K562 (cell line): ENCODE measurements around the gene PLK4. TPM values are rescaled to one million over a fixed set of nuclear protein-coding genes. Genes with fewer than 3 reads are reported as not detected.

Source experiments
- ADNP ChIP-seq: fragments of 200-800 bp; sonication (Bioruptor generic); IDR thresholded peaks from 2 replicates; pipeline ENCODE4 v1.6.1; 2016; ENCODE audit warnings: missing genetic modification characterization, missing compliant biosample characterization
- DMBX1 ChIP-seq: fragments of 250-450 bp; sonication (Bioruptor Pico); IDR thresholded peaks from 2 replicates; pipeline ENCODE4 v1.8.0; 2022; ENCODE audit warnings: inconsistent platforms, mild to moderate bottlenecking, moderate library complexity, borderline replicate concordance
- FOXK2 ChIP-seq, 2 experiments: fragments of 450-650 bp; IDR thresholded peaks in 1 of 2; conservative IDR thresholded peaks in 1 of 2; 2 replicates each; pipeline ENCODE4 v1.6.1; 2016; ENCODE audit warnings: low read depth in 2 of 2, mild to moderate bottlenecking in 1 of 2
- GTF2E2 ChIP-seq: fragments of 200-800 bp; sonication (Bioruptor generic); IDR thresholded peaks from 2 replicates; pipeline ENCODE4 v1.6.1; 2016; ENCODE audit warnings: missing genetic modification characterization, missing compliant biosample characterization
- HMGXB4 ChIP-seq: sonication (generic); formaldehyde crosslinking; IDR thresholded peaks from 2 replicates; pipeline ENCODE4 v1.8.1; 2023; ENCODE audit warnings: mild to moderate bottlenecking, missing genetic modification reagents
- MAZ ChIP-seq, 2 experiments: fragments of 450-650 bp in 1 of 2; sonication (generic) in 1 of 2; formaldehyde crosslinking; IDR thresholded peaks in 1 of 2; conservative IDR thresholded peaks in 1 of 2; 2 replicates each; pipeline versions ENCODE4 v1.4.0 to v1.5.0; 2020; ENCODE audit warnings: mild to moderate bottlenecking in 1 of 2, missing genetic modification reagents in 1 of 2
- MTF1 ChIP-seq: fragments of 250-450 bp; sonication (Bioruptor Pico); IDR thresholded peaks from 2 replicates; pipeline ENCODE4 v1.9.0; 2021; ENCODE audit warnings: moderate library complexity, mild to moderate bottlenecking, inconsistent platforms, borderline replicate concordance
- PHB2 ChIP-seq: fragments of 450-650 bp; IDR thresholded peaks from 2 replicates; pipeline ENCODE4 v1.6.1; 2017; ENCODE audit warnings: low read depth
- PTBP1 ChIP-seq: fragments of 200-400 bp; formaldehyde crosslinking; IDR thresholded peaks from 2 replicates; pipeline ENCODE4 v1.6.1; 2017; ENCODE audit warnings: low read depth, low read length
- RBM22 ChIP-seq: fragments of 200-400 bp; formaldehyde crosslinking; IDR thresholded peaks from 2 replicates; pipeline ENCODE4 v1.6.1; 2018; ENCODE audit warnings: low read length, low read depth; ENCODE audit not compliant: poor library complexity, severe bottlenecking
- RBM34 ChIP-seq: fragments of 200-400 bp; formaldehyde crosslinking; IDR thresholded peaks from 2 replicates; pipeline ENCODE4 v1.6.1; 2018; ENCODE audit warnings: low read length, borderline replicate concordance; ENCODE audit not compliant: insufficient read depth
- RBM39 ChIP-seq: fragments of 200-400 bp; formaldehyde crosslinking; optimal IDR thresholded peaks from 2 replicates; pipeline ENCODE3; 2018; ENCODE audit warnings: low read depth, low read length
- SMC3 ChIP-seq: conservative IDR thresholded peaks from 2 replicates; pipeline ENCODE4 v1.6.1; 2011; ENCODE audit warnings: low read depth, low read length, improper control_type of control experiment; ENCODE audit not compliant: insufficient read depth
- SNAPC5 ChIP-seq: fragments of 250-450 bp; sonication (Bioruptor Pico); IDR thresholded peaks from 2 replicates; pipeline ENCODE4 v1.8.0; 2021; ENCODE audit warnings: moderate library complexity, mild to moderate bottlenecking, inconsistent platforms
- XRCC5 ChIP-seq: fragments of 200-400 bp; formaldehyde crosslinking; IDR thresholded peaks from 2 replicates; pipeline ENCODE4 v1.6.1; 2017; ENCODE audit warnings: low read depth, mild to moderate bottlenecking, low read length
- ZC3H4 ChIP-seq: sonication (generic); formaldehyde crosslinking; IDR thresholded peaks from 2 replicates; pipeline ENCODE4 v1.9.0; 2021; ENCODE audit warnings: missing genetic modification reagents, borderline replicate concordance
- ZFP1 ChIP-seq: fragments of 450-650 bp; formaldehyde crosslinking; IDR thresholded peaks from 2 replicates; pipeline ENCODE4 v1.4.0; 2020; ENCODE audit warnings: mild to moderate bottlenecking, mixed read lengths
- ZNF133 ChIP-seq: fragments of 250-450 bp; sonication (Bioruptor Pico); IDR thresholded peaks from 2 replicates; pipeline ENCODE4 v1.4.0; 2020; ENCODE audit warnings: mild to moderate bottlenecking
- ZNF24 ChIP-seq: fragments of 450-650 bp; IDR thresholded peaks from 2 replicates; pipeline ENCODE4 v1.6.1; 2016
- ZNF584 ChIP-seq: fragments of 200-800 bp; sonication (Bioruptor generic); IDR thresholded peaks from 2 replicates; pipeline ENCODE4 v1.6.1; 2016; ENCODE audit warnings: low read depth, mild to moderate bottlenecking, missing genetic modification characterization, missing compliant biosample characterization
- ZNF699 ChIP-seq: fragments of 250-450 bp; sonication (Bioruptor Pico); IDR thresholded peaks from 2 replicates; pipeline ENCODE4 v1.8.0; 2021; ENCODE audit warnings: mild to moderate bottlenecking, moderate library complexity; ENCODE audit not compliant: insufficient replicate concordance
- polyA plus RNA-seq, 8 experiments: library from polyadenylated mRNA; depleted of rRNA in 4 of 8; stranded (reverse) in 5 of 8; unstranded in 3 of 8; fragments of >200 nt; fragmentation: Nextera tagmentation in 2 of 8; fragmentation: Illumina TruSeq in 1 of 8; extraction: Ambion mirVana in 2 of 8; extraction: Trizol in 1 of 8; gene quantifications; 2 replicates each; pipeline versions ENCODE4 v1.2.1 to v1.2.3, GENCODE V29; 2011 to 2014; ENCODE audit warnings: inconsistent platforms in 1 of 8, missing spikeins in 1 of 8
- total RNA-seq, 7 experiments: library from RNA; depleted of rRNA in 6 of 7; stranded (reverse); fragments of >200 nt in 6 of 7; fragmentation: Illumina TruSeq in 2 of 7; extraction: Trizol in 2 of 7; gene quantifications; 2 replicates each; pipeline versions ENCODE4 v1.2.1 to v1.2.3, GENCODE V29; 2011 to 2021; ENCODE audit warnings: low replicate concordance in 1 of 7
- TF ChIP-seq, protein P1 (sequence below): sonication (generic); formaldehyde crosslinking; IDR thresholded peaks from 2 replicates; pipeline ENCODE4 v1.8.1; 2023; ENCODE audit warnings: mild to moderate bottlenecking, missing genetic modification reagents
- TF ChIP-seq, protein P2 (sequence below): fragments of 450-650 bp; IDR thresholded peaks from 2 replicates; pipeline ENCODE4 v1.6.1; 2016

The PLK4 gene
- total and polyA plus RNA-seq, 9 of the 15 experiments (the other 6 are each of a cell fraction or from before 2014, with no cell fraction given) = 16.2 to 95.3 (median 54.3) TPM

DNA sequence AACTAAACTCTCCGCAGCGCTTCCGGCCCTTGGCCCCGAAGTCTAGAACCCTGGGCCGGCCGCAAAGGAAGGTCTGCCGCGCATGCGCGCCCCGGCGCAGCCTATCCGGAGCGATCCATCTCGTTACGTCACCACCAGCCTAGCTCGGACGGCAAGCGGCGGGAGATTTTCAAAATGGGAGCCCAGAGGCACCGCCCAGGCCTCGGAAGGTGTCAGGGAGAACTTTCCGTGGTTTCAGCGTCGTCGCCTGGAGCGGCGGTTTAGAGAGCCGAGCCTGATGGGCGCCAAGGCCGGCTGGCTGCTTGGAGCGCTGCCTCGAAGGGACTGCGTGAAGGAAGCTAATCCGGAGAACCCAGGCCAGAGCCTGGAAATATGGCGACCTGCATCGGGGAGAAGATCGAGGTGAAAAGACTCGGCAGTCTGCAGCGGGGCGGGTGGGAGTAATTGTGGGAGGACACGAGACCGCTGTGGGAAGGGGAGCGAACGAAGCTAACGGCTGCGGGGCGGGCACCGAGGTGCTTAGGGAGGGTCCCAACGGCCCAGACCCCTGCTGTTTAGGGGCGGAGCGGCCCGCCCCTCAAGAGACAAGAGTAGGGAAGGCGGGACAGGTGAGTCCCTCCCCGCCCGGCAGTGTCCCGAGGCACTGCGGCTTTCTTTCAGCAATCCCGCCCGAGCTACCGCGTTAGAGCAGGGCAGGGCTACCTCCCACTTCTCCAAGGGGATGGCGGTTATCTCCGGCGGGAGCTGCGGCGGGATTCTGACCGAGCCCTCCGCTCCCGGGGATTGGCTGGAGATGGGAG, at the start of gene PLK4 (continued):
- no peak for TF ChIP-seq ZNF699 (CRISPR knock-in tag)
- no peak for TF ChIP-seq SNAPC5 (CRISPR knock-in tag)
- no peak for TF ChIP-seq FOXK2 (conservative IDR thresholded peaks at IDR 0.05 in 1 of 2, IDR thresholded peaks at IDR 0.05 in 1 of 2; ENCODE audit: low read depth in 2 of 2)
- TF ChIP-seq GTF2E2 (tag) = peak; percentile 59; the same call in 1 of the 2 replicates
- TF ChIP-seq ADNP (tag) = no peak
- no peak for TF ChIP-seq SMC3
- TF ChIP-seq MAZ (CRISPR knock-in tag; conservative IDR thresholded peaks at IDR 0.05 in 1 of 2, IDR thresholded peaks at IDR 0.05 in 1 of 2) = peak in 1 of 2 experiments; percentile 71; a peak in 2 of 4 replicates
- no peak for TF ChIP-seq MTF1 (CRISPR knock-in tag)
- peak; percentile 88; the same call in 1 of the 2 replicates for TF ChIP-seq ZC3H4 (CRISPR knock-in tag)
- TF ChIP-seq ZNF24 = no peak
- TF ChIP-seq ZNF584 = peak; percentile 57; the same call in 1 of the 2 replicates
- TF ChIP-seq HMGXB4 (CRISPR knock-in tag) = no peak
- no peak for TF ChIP-seq ZNF133
- no peak for TF ChIP-seq XRCC5
- peak; percentile 17 for TF ChIP-seq RBM22
- TF ChIP-seq PHB2 = no peak
- no peak for TF ChIP-seq DMBX1 (CRISPR knock-in tag)
- TF ChIP-seq PTBP1 = no peak
- TF ChIP-seq, protein P1, sequence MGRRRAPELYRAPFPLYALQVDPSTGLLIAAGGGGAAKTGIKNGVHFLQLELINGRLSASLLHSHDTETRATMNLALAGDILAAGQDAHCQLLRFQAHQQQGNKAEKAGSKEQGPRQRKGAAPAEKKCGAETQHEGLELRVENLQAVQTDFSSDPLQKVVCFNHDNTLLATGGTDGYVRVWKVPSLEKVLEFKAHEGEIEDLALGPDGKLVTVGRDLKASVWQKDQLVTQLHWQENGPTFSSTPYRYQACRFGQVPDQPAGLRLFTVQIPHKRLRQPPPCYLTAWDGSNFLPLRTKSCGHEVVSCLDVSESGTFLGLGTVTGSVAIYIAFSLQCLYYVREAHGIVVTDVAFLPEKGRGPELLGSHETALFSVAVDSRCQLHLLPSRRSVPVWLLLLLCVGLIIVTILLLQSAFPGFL = peak; percentile 61; the same call in 1 of the 2 replicates
- peak; percentile 22 for TF ChIP-seq RBM39
- TF ChIP-seq, protein P2, sequence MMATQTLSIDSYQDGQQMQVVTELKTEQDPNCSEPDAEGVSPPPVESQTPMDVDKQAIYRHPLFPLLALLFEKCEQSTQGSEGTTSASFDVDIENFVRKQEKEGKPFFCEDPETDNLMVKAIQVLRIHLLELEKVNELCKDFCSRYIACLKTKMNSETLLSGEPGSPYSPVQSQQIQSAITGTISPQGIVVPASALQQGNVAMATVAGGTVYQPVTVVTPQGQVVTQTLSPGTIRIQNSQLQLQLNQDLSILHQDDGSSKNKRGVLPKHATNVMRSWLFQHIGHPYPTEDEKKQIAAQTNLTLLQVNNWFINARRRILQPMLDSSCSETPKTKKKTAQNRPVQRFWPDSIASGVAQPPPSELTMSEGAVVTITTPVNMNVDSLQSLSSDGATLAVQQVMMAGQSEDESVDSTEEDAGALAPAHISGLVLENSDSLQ = peak; percentile 31; the same call in 1 of the 2 replicates
- TF ChIP-seq ZFP1 (CRISPR knock-in tag) = no peak
- no peak for TF ChIP-seq RBM34
